Fibroblast of villous mesenchyme (primary cell): ENCODE measurements around the gene COBL. TPM values are rescaled to one million over a fixed set of nuclear protein-coding genes. Genes with fewer than 3 reads are reported as not detected.

ENCODE experiments used
- DNase-seq: peaks from one replicate; pipeline ENCODE4 v3.0.0-alpha.2; 2010; ENCODE audit warnings: low read depth
- H3K4me3 ChIP-seq: 2 replicates; pipeline ENCODE4 v1.5.1; 2011; ENCODE audit warnings: low read depth, mild to moderate bottlenecking, low read length
- CTCF ChIP-seq: IDR thresholded peaks from 2 replicates; pipeline ENCODE4 v1.5.1; 2012; ENCODE audit warnings: low read depth, mild to moderate bottlenecking, low read length; ENCODE audit not compliant: insufficient read depth
- total RNA-seq: library from RNA; depleted of rRNA; stranded (reverse); fragments of >200 nt; gene quantifications from 2 replicates; pipeline ENCODE4 v1.2.3, GENCODE V29; 2012

The COBL gene
- total RNA-seq, 1 donor, result not detected

- TF ChIP-seq CTCF, result no peak
- no peak overlapping the region for H3K4me3 ChIP-seq
- DNase-seq, result no peak
Measured at GRCh38 chr7:51139796-51140195, 176.8 kb downstream of the COBL start.

GRCh38 chr7:51138123-51139085 lies 178.2 kb downstream of the COBL start:
- no peak overlapping the region for H3K4me3 ChIP-seq
- TF ChIP-seq CTCF, result no peak
- no peak for DNase-seq

GRCh38 chr7:51135576-51135975 lies 181.0 kb downstream of the COBL start:
- H3K4me3 ChIP-seq, result no peak overlapping the region
- DNase-seq, result no peak
- TF ChIP-seq CTCF, result no peak

- no peak for TF ChIP-seq CTCF
- DNase-seq, result no peak
- no peak overlapping the region for H3K4me3 ChIP-seq
Measured at GRCh38 chr7:51134013-51134441, 182.6 kb downstream of the COBL start.

- no peak for TF ChIP-seq CTCF
- H3K4me3 ChIP-seq, result no peak overlapping the region
- no peak for DNase-seq
Measured at GRCh38 chr7:51132661-51133060, 183.9 kb downstream of the COBL start.

GRCh38 chr7:51129527-51130472 lies 186.8 kb downstream of the COBL start:
- DNase-seq, result no peak
- no peak overlapping the region for H3K4me3 ChIP-seq
- TF ChIP-seq CTCF, result no peak
